Measurements from ENCODE around the gene NPC1.

Gene NPC1

GRCh38 chr18:23538870-23539269 is 47.4 kb downstream of the NPC1 start:
- in situ Hi-C loops (cut with HindIII; ENCODE audit: low sequenced_read_pairs): loop anchor here (10.0 kb wide), 1 partner anchor 56 kb away; no protein-coding TSS in a partner anchor
- no peak for DNase-seq (ENCODE audit: low read depth)
- no peak for TF ChIP-seq CTCF (IDR thresholded peaks at IDR 0.05; ENCODE audit: low read depth, low read length, missing control alignments)
- H3K4me3 ChIP-seq (ENCODE audit: low read depth, low read length): no peak overlapping the region

GRCh38 chr18:23538001-23538400 is 48.3 kb downstream of the NPC1 start:
- no peak overlapping the region for H3K4me3 ChIP-seq (ENCODE audit: low read depth, low read length)
- no peak for TF ChIP-seq CTCF (IDR thresholded peaks at IDR 0.05; ENCODE audit: low read depth, low read length, missing control alignments)
- in situ Hi-C loops (cut with HindIII; ENCODE audit: low sequenced_read_pairs): loop anchor here (10.0 kb wide), 1 partner anchor 57 kb away; no protein-coding TSS in a partner anchor
- no peak for DNase-seq (ENCODE audit: low read depth)

- DNase-seq (ENCODE audit: low read depth): no peak
- TF ChIP-seq CTCF (IDR thresholded peaks at IDR 0.05; ENCODE audit: low read depth, low read length, missing control alignments): no peak
- H3K4me3 ChIP-seq (ENCODE audit: low read depth, low read length): no peak overlapping the region
- in situ Hi-C loops (cut with HindIII; ENCODE audit: low sequenced_read_pairs): loop anchor here (10.0 kb wide), 1 partner anchor 58 kb away; no protein-coding TSS in a partner anchor
These were observed 49.0 kb downstream of the NPC1 start for GRCh38 chr18:23537274-23537673.

GRCh38 chr18:23536204-23536603 is 50.1 kb downstream of the NPC1 start:
- TF ChIP-seq CTCF (IDR thresholded peaks at IDR 0.05; ENCODE audit: low read depth, low read length, missing control alignments): no peak
- DNase-seq (ENCODE audit: low read depth): no peak
- in situ Hi-C loops (cut with HindIII; ENCODE audit: low sequenced_read_pairs): loop anchor here (10.0 kb wide), 1 partner anchor 59 kb away; no protein-coding TSS in a partner anchor
- no peak overlapping the region for H3K4me3 ChIP-seq (ENCODE audit: low read depth, low read length)

- TF ChIP-seq CTCF (IDR thresholded peaks at IDR 0.05; ENCODE audit: low read depth, low read length, missing control alignments): no peak
- no peak overlapping the region for H3K4me3 ChIP-seq (ENCODE audit: low read depth, low read length)
- DNase-seq (ENCODE audit: low read depth): no peak
- in situ Hi-C loops (cut with HindIII; ENCODE audit: low sequenced_read_pairs): loop anchor here (10.0 kb wide), 1 partner anchor 61 kb away; no protein-coding TSS in a partner anchor
These were observed 52.0 kb downstream of the NPC1 start for GRCh38 chr18:23534276-23534675.

GRCh38 chr18:23532848-23533247 is 53.5 kb downstream of the NPC1 start:
- H3K4me3 ChIP-seq (ENCODE audit: low read depth, low read length): no peak overlapping the region
- no peak for DNase-seq (ENCODE audit: low read depth)
- TF ChIP-seq CTCF (IDR thresholded peaks at IDR 0.05; ENCODE audit: low read depth, low read length, missing control alignments): no peak
- in situ Hi-C loops (cut with HindIII; ENCODE audit: low sequenced_read_pairs): loop anchor here (10.0 kb wide), 1 partner anchor 62 kb away; no protein-coding TSS in a partner anchor
